GM12891 (cell line): ENCODE data around the gene TRIM37.

Source experiments
- PAX5 ChIP-seq: IDR thresholded peaks from 2 replicates; pipeline ENCODE4 v1.6.1; 2011; ENCODE audit warnings: low read length, moderate library complexity, mild to moderate bottlenecking; ENCODE audit not compliant: insufficient read depth, severe bottlenecking
- POLR2A ChIP-seq: IDR thresholded peaks from 2 replicates; pipeline ENCODE4 v1.6.1; 2011; ENCODE audit warnings: low read depth, low read length, control low read depth
- POLR2AphosphoS5 ChIP-seq: IDR thresholded peaks from 2 replicates; pipeline ENCODE4 v1.6.1; 2011; ENCODE audit warnings: low read depth, low read length, control low read depth

DNA sequence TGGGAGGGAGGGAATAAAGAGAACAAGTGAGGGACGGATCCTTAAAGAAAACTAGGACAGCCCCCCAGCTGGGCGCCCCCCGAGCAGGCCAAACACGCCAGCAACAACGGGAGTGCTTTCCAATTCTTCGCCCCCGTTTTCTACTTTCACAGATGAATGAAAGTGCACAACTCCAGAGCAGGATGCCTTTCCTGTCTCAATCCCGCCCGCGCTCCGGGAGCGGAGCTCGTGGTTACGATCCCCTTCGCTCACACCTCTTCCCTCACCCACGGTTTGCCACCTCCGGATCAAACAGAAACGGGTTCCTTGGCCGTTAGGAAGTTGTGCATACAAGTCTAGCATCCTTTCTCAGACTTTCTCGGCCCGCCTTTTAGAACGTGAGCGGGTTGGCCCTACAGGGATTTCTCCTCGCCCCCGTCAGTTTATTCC is 47.6 kb upstream of the TRIM37 start:
- TF ChIP-seq POLR2AphosphoS5 (no peak), POLR2A (peak; percentile 8), PAX5 (no peak)
